Progenitor cell of endocrine pancreas (in vitro differentiated cells): ENCODE results near the gene SORCS2. TPM values are rescaled to one million over a fixed set of nuclear protein-coding genes. Genes with fewer than 3 reads are reported as not detected.

Experiments
- DNase-seq: peaks from one replicate; pipeline ENCODE4 v3.0.0; 2021; ENCODE audit warnings: low spot score; ENCODE audit not compliant: unreplicated experiment
- H3K27ac Mint-ChIP-seq: 2 replicates; pipeline ENCODE4 v1.8.0; 2021; ENCODE audit warnings: mild to moderate bottlenecking, moderate library complexity, mixed read lengths
- H3K27me3 Mint-ChIP-seq: 2 replicates; pipeline ENCODE4 v1.8.0; 2021; ENCODE audit warnings: mixed read lengths
- H3K36me3 Mint-ChIP-seq: 2 replicates; pipeline ENCODE4 v1.8.0; 2022; ENCODE audit warnings: mixed read lengths; ENCODE audit not compliant: insufficient read depth
- H3K4me1 Mint-ChIP-seq: 2 replicates; pipeline ENCODE4 v1.8.0; 2021; ENCODE audit warnings: low read depth, mixed read lengths
- H3K4me3 Mint-ChIP-seq: 2 replicates; pipeline ENCODE4 v1.8.0; 2021; ENCODE audit warnings: low read depth, mild to moderate bottlenecking, moderate library complexity, mixed read lengths
- H3K9me3 Mint-ChIP-seq: 2 replicates; pipeline ENCODE4 v1.8.0; 2021; ENCODE audit warnings: low read depth, mixed read lengths
- total RNA-seq: library from RNA; stranded (reverse); gene quantifications from 2 replicates; pipeline ENCODE4 v1.2.1, GENCODE V29; 2021
- TF ChIP-seq, protein P1 (sequence below): fragments of 200-600 bp; sonication (generic); IDR thresholded peaks from one replicate; pipeline ENCODE4 v1.5.0; 2021; ENCODE audit warnings: antibody characterized with exemption, mild to moderate bottlenecking; ENCODE audit not compliant: unreplicated experiment

SORCS2 gene
- total RNA-seq, 1 donor from 2014 or later, result 2.2 TPM

DNA sequence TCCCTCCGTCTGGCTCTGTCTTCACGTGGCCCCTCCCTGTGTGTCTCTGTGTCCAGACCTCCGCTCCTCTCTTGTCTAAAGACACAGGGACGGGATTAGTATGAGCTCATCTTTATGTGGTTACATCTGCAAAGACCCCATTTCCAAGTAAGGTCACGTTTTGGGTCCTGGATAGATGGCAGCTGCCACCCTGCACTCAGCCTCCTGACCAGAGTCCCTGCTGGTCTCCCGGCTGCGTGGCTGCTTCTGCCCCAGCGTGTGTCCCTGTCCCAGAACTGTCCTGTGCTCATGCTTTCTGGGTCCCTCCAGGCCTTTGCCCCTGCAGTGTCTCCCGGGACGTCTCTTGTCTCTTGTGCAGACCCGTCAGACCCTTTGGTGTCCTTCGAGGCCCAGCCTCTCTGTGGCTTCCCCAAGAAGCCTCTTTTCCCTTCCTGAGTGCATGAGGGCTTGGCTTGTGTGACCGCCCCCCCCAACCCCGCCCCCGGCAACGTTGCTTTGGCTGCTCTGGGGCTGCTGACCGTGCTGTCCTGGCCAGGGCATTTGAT, 135.1 kb downstream of the SORCS2 start:
- no peak overlapping the region for H3K4me3 Mint-ChIP-seq
- H3K27ac Mint-ChIP-seq, result no peak overlapping the region
- TF ChIP-seq, protein P1, sequence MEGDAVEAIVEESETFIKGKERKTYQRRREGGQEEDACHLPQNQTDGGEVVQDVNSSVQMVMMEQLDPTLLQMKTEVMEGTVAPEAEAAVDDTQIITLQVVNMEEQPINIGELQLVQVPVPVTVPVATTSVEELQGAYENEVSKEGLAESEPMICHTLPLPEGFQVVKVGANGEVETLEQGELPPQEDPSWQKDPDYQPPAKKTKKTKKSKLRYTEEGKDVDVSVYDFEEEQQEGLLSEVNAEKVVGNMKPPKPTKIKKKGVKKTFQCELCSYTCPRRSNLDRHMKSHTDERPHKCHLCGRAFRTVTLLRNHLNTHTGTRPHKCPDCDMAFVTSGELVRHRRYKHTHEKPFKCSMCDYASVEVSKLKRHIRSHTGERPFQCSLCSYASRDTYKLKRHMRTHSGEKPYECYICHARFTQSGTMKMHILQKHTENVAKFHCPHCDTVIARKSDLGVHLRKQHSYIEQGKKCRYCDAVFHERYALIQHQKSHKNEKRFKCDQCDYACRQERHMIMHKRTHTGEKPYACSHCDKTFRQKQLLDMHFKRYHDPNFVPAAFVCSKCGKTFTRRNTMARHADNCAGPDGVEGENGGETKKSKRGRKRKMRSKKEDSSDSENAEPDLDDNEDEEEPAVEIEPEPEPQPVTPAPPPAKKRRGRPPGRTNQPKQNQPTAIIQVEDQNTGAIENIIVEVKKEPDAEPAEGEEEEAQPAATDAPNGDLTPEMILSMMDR, result no peak

DNA sequence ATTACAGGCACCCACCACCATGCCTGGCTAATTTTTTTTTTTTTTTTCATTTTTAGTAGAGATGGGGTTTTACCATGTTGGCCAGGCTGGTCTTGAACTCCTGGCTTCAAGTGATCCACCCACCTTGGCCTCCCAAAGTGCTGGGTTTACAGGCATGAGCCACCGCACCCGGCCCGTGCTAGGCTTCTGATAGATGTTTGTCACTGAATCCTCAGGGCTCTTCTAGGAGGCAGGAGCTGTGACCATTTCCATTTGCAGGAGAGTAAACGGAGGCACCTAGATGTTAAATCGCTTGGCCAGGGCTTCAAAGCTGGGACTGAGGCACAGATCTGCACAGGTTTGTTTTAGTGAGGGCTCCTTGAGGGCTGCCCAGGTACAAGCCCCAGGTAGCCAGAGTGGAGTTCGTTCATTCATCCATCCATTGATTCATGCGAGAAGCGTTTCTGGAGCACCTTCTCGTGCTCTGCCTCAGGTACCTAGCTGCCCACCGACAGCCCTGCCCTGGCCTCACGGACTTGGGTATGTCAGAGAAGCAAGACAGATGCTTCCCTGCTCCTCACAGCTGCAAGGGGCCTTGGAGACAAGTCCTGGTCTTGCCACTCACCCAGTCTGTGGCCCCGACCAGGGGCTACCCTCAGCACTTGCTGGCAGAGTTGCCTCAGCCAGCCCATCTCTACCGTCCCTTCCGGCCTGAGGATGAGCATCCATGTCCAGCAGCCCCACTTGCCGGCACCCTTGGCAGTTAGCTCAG, 136.0 kb downstream of the SORCS2 start:
- DNase-seq, result no peak
- Mint-ChIP-seq H3K27me3 (peaks cover 20% of the 10 kb centered on the region), H3K9me3 (no peaks in the 10 kb centered on the region), H3K27ac (no peak overlapping the region), H3K36me3 (no peaks in the 10 kb centered on the region), H3K4me3 (no peak overlapping the region), H3K4me1 (no peaks in the 10 kb centered on the region)
- TF ChIP-seq, protein P1, result no peak

More for the DNA sequence above, 135.1 kb downstream of the SORCS2 start:
- peaks cover 20% of the 10 kb centered on the region for H3K27me3 Mint-ChIP-seq
- DNase-seq, result no peak
- no peaks in the 10 kb centered on the region for H3K4me1 Mint-ChIP-seq
- H3K9me3 Mint-ChIP-seq, result no peaks in the 10 kb centered on the region
- H3K36me3 Mint-ChIP-seq, result no peaks in the 10 kb centered on the region

DNA sequence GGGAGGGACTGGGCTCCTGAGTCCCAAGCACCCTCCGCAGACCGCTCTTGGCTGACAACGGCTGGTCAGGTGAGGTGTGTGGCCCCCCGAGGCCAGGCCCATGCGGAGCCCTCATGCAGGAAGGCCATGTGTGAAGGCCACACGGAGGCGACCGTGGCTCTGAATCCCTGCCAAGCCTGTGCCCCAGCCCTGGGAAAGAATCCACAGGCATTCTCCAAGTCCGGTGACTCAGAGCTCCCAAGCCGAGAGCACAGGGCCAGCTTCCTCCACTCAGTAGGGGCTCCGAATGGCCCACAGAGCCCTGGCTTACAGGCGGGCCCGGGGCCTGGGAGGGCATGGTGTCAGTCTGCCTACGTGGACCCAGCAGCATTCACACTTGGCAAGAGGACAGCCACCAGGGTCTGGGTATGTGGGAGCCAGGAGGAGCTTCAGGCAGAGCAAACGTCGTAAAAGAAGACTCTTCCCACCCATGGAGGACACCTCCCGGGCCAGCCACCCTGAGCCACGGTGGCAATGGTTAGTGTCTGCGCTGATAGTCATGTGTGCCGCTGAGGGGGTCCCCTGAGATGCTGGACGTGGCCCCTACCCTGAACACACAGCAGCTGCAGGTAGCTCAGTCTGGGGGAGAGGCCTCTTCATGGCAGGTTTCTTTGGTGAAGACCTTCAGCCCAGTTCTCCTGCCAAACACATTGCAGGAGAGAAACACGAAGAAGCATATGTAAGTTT, 136.7 kb downstream of the SORCS2 start:
- H3K4me3 Mint-ChIP-seq, result no peak overlapping the region
- no peaks in the 10 kb centered on the region for H3K36me3 Mint-ChIP-seq
- TF ChIP-seq, protein P1, result no peak
- DNase-seq, result no peak
- no peaks in the 10 kb centered on the region for H3K9me3 Mint-ChIP-seq
- H3K27ac Mint-ChIP-seq, result no peak overlapping the region
- peaks cover 20% of the 10 kb centered on the region for H3K27me3 Mint-ChIP-seq
- no peaks in the 10 kb centered on the region for H3K4me1 Mint-ChIP-seq

DNA sequence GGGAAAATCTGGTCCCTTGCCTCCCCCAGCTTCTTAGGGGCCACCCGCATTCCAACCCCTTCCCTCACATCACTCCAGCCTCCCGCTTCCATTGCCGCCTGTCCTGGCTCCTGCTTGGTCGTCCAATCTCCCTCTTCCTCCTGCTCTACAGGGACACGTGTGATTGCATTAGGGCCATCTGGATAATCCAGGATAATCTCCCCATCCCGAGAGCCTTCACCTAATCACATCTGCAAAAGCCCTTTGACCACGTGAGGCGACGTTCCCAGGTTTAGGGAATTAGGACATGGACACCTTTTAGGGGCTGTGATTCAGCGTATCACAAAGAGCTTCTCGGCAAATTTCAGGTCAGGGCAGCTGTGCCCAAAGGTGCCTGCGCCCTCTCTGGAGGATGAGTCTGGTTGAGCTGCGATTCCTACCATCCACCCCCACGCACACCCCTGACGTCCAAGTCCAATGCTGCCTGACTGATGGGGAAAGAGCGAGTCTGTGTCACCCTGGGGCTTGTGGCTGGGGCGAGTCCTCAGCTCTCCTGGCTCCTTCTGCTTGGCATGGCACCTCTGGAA, 137.8 kb downstream of the SORCS2 start:
- Mint-ChIP-seq H3K27ac (no peak overlapping the region), H3K4me3 (no peak overlapping the region)
- no peak for DNase-seq

More for the DNA sequence above, 137.8 kb downstream of the SORCS2 start:
- Mint-ChIP-seq H3K27me3 (peaks cover 26% of the 10 kb centered on the region), H3K4me1 (no peaks in the 10 kb centered on the region), H3K9me3 (no peaks in the 10 kb centered on the region), H3K36me3 (no peaks in the 10 kb centered on the region)
- TF ChIP-seq, protein P1, result no peak
